WI38 (cell line): Measurements from ENCODE around the gene ZNF672.
A peak's percentile ranks its signal among the peaks of the same experiment; 100 is the strongest.
"Not testable (repeated sequence)": the region's sequence is repeated elsewhere in the genome, so short reads cannot be mapped to it uniquely, and the experiment has no call there.

Experiments
- H3K4me3 ChIP-seq: 2 replicates; pipeline ENCODE4 v1.5.1; 2011; ENCODE audit warnings: low read depth, mild to moderate bottlenecking, control low read depth, low read length
- CTCF ChIP-seq: IDR thresholded peaks from 2 replicates; pipeline ENCODE4 v1.5.1; 2012; ENCODE audit warnings: low read depth, mild to moderate bottlenecking, control low read depth, low read length

ZNF672 gene

GRCh38 chr1:248837781-248838356 is at the start of gene ZNF672:
Gene ZNF672 (plus strand): TSS chr1:248838224. CDS start chr1:248847275, 9,051 bp downstream.
- no peak for TF ChIP-seq CTCF

DNA sequence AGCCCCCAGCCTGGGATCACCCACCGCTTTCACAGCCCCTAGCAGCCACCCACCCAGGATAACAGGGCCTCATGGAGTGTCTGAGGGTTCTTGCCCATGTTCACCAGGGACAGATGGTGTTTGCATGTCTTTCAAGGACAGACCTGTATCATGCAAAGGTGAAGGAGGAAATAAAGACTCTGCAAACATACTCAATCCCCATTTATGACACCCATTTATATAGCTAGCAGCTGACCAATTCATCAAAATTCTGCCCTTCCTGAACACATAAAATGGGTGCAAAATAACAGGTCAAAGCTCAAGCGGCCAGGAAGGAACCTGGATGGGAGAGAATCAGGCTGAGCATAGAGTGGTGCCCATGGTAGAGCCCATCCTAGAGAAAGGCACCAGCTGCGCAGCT is 49.7 kb upstream of the ZNF672 start:
- no peak overlapping the region for H3K4me3 ChIP-seq
- TF ChIP-seq CTCF, result no peak

More at GRCh38 chr1:248837781-248838356, at the start of gene ZNF672:
- H3K4me3 ChIP-seq, result peak within 1 kb of the TSS; percentile 79

GRCh38 chr1:248789337-248789736 is 48.7 kb upstream of the ZNF672 start:
- H3K4me3 ChIP-seq, result not testable (repeated sequence)

GRCh38 chr1:248790456-248790855 is 47.6 kb upstream of the ZNF672 start:
- no peak overlapping the region for H3K4me3 ChIP-seq
- no peak for TF ChIP-seq CTCF

- TF ChIP-seq CTCF, result no peak
These were observed 47.0 kb upstream of the ZNF672 start for GRCh38 chr1:248791010-248791409.

DNA sequence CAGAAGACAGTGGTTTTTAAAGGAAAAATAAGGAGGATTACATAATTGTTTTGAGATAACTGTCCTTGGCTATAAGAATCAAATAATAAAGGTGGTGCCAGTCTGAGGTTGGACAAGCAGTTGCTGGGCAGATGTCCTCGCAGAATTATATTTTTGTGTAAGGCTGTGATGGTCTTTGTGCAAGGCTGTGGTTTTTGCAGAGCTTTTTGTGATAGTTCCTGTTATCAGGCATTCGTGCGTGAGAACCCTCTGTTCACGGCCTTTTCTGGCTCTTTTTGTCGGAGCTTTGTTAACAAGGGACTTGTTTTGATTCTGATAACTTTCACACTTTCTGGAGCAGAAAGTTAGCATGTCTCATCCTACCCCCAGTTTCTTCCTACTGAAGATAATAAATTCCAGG is 45.7 kb upstream of the ZNF672 start:
- TF ChIP-seq CTCF, result no peak
- H3K4me3 ChIP-seq, result no peak overlapping the region

More at GRCh38 chr1:248791010-248791409, 47.0 kb upstream of the ZNF672 start:
- no peak overlapping the region for H3K4me3 ChIP-seq

DNA sequence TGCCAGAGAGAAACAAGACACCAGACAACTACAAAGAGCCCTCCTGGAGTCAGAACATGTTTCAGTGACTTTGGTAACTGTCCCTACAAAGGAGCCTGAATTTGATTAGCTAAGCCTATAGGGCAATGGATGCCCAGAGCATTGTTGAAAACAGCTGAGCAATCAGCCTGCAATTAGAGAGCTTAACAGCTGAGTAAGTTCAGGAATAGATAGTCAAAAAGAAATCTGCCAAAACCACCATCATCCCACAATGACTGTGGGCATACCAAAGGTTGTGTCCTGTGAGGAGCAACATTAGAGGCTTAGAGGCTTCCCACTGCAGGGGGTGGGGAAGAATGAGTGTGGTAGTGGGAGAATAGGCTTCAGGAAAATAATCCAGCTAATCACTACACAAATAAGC is 44.4 kb upstream of the ZNF672 start:
- TF ChIP-seq CTCF, result no peak
- no peak overlapping the region for H3K4me3 ChIP-seq

- not testable (repeated sequence) for H3K4me3 ChIP-seq
These were observed 43.4 kb upstream of the ZNF672 start for GRCh38 chr1:248794663-248795062.
